ENCODE data around the gene TGIF1. TPM values are rescaled to one million over a fixed set of nuclear protein-coding genes. Genes with fewer than 3 reads are reported as not detected.

TGIF1 gene
- total and polyA plus RNA-seq, 2 of the 4 experiments (the other 2 are of a cell fraction): 62.1 to 118 TPM

GRCh38 chr18:3425030-3425429 is 24.9 kb upstream of the TGIF1 start:
- H3K4me2 ChIP-seq (ENCODE audit: low read depth, low read length): no peak overlapping the region
- in situ Hi-C loops (cut with MboI; ENCODE audit: low sequenced_read_pairs) (no loop called here), dilution Hi-C loops (cut with HindIII; ENCODE audit: low sequenced_read_pairs, unreplicated experiment) (no loop called here), intact Hi-C loops (cut with micrococcal nuclease) (no loop called here)
- H3K18ac ChIP-seq (ENCODE audit: low read depth, low read length): no peak overlapping the region
- H2BK20ac ChIP-seq (ENCODE audit: low read depth, low read length): no peak overlapping the region
- no peak overlapping the region for H3K14ac ChIP-seq (replicated peaks; ENCODE audit: low read depth, low read length)
- DNase-seq: no peak
- no peak for TF ChIP-seq MAZ (IDR thresholded peaks at IDR 0.05; ENCODE audit: borderline replicate concordance, low read depth, low read length)
- no peak for TF ChIP-seq RAD21 (IDR thresholded peaks at IDR 0.05; ENCODE audit: low read length)
- no peak for TF ChIP-seq CHD1 (IDR thresholded peaks at IDR 0.05; ENCODE audit: low read depth, low read length)
- no peak for TF ChIP-seq USF2 (IDR thresholded peaks at IDR 0.05; ENCODE audit: low read depth, low read length)
- no peak for TF ChIP-seq CEBPB (IDR thresholded peaks at IDR 0.05; ENCODE audit: low read depth, low read length)
- no peak for TF ChIP-seq BHLHE40 (IDR thresholded peaks at IDR 0.05; ENCODE audit: low read depth, low read length)
- no peak for TF ChIP-seq MAFK (IDR thresholded peaks at IDR 0.05; ENCODE audit: low read depth, low read length)
- TF ChIP-seq POLR2A (IDR thresholded peaks at IDR 0.05; ENCODE audit: low read depth, low read length): no peak
- no peak for TF ChIP-seq SMC3 (IDR thresholded peaks at IDR 0.05; ENCODE audit: low read depth, low read length)
- TF ChIP-seq ELK1 (IDR thresholded peaks at IDR 0.05; ENCODE audit: borderline replicate concordance, low read depth, low read length): no peak
- TF ChIP-seq CTCF (conservative IDR thresholded peaks at IDR 0.05; ENCODE audit: low read depth, low read length): no peak
- TF ChIP-seq MXI1 (IDR thresholded peaks at IDR 0.05; ENCODE audit: borderline replicate concordance, low read depth, low read length): no peak
- no peak for TF ChIP-seq RCOR1 (IDR thresholded peaks at IDR 0.05; ENCODE audit: insufficient replicate concordance, low read length)
- TF ChIP-seq FOS (IDR thresholded peaks at IDR 0.05; ENCODE audit: low read depth, low read length): no peak
- no peak for TF ChIP-seq NFE2L2 (IDR thresholded peaks at IDR 0.05; ENCODE audit: low read depth, low read length)
- H4K20me1 ChIP-seq (ENCODE audit: insufficient read depth, low read length): no peaks in the 10 kb centered on the region
- no peak overlapping the region for H3K27ac ChIP-seq (ENCODE audit: insufficient read depth, low read length)
- H3K9me3 ChIP-seq (ENCODE audit: control insufficient read depth, insufficient read depth, low read length): no peaks in the 10 kb centered on the region
- H2AK5ac ChIP-seq (ENCODE audit: low read depth, low read length): no peak overlapping the region
- no peak overlapping the region for H3K56ac ChIP-seq (ENCODE audit: extremely low read depth, insufficient read depth, low read length)
- H3K4ac ChIP-seq (ENCODE audit: low read depth, low read length): no peak overlapping the region
- CTCF ChIA-PET: no interaction called here
- WGBS, 2 experiments (ENCODE audit: extremely low coverage in 2 of 2, insufficient read length in 1 of 2): 60% methylated on average over 1 of the region's 3 CpGs; no CpG with 5 or more reads in 1 of the 2 experiments
- no peaks in the 10 kb centered on the region for H3K79me1 ChIP-seq (ENCODE audit: low read depth in 1 of 2, low read length in 2 of 2)
- no peak overlapping the region for H2BK5ac ChIP-seq (ENCODE audit: low read depth, low read length, poor library complexity, severe bottlenecking)
- no peaks in the 10 kb centered on the region for H3K27me3 ChIP-seq (ENCODE audit: control insufficient read depth, insufficient read depth, low read length)
- H3K4me3 ChIP-seq (ENCODE audit: insufficient read depth, low read depth, low read length): no peak overlapping the region
- H2AK9ac ChIP-seq (replicated peaks; ENCODE audit: low read depth, low read length, poor library complexity): no peak overlapping the region
- no peak overlapping the region for H2BK15ac ChIP-seq (ENCODE audit: low read depth, low read length)
- H4K5ac ChIP-seq (ENCODE audit: low read depth, low read length): no peak overlapping the region
- H3K9me1 ChIP-seq (ENCODE audit: insufficient read depth, low read length): no peaks in the 10 kb centered on the region
- no peaks in the 10 kb centered on the region for H3K4me1 ChIP-seq (ENCODE audit: control insufficient read depth, insufficient read depth, low read length)
- H3K23ac ChIP-seq (ENCODE audit: low read depth, low read length): no peak overlapping the region
- H2AFZ ChIP-seq (replicated peaks; ENCODE audit: low read length, poor library complexity): no peak overlapping the region
- ATAC-seq (ENCODE audit: low read depth): no peak
- H2BK120ac ChIP-seq (ENCODE audit: low read depth, low read length): no peak overlapping the region
- no TSS peak for BruUV-seq (replicated peaks)
- no peak overlapping the region for H4K8ac ChIP-seq (ENCODE audit: low read depth in 2 of 2, low read length in 2 of 2)
- no peak overlapping the region for H3K9ac ChIP-seq (ENCODE audit: low read depth, low read length)
- no peaks in the 10 kb centered on the region for H3K36me3 ChIP-seq (ENCODE audit: control insufficient read depth, insufficient read depth, low read length)
- no peak overlapping the region for H4K91ac ChIP-seq (ENCODE audit: insufficient read depth, low read depth, low read length)
- POLR2A ChIA-PET (ENCODE audit: unreplicated experiment): no interaction called here

Measured in IMR-90 (cell line).